ENCODE measurements around the gene PLXND1. TPM values are rescaled to one million over a fixed set of nuclear protein-coding genes. Genes with fewer than 3 reads are reported as not detected.
A peak's percentile ranks its signal among the peaks of the same experiment; 100 is the strongest.

Gene PLXND1
- total RNA-seq, 1 experiment from 2014 or later, result 63.2 TPM

GRCh38 chr3:129565902-129566301, 40.6 kb downstream of the PLXND1 start:
- no peak for DNase-seq (ENCODE audit: low read depth)

GRCh38 chr3:129564981-129565644, 41.4 kb downstream of the PLXND1 start:
- no peak for DNase-seq (ENCODE audit: low read depth)

GRCh38 chr3:129563850-129564535, 42.5 kb downstream of the PLXND1 start:
- peak; percentile 9 for DNase-seq (ENCODE audit: low read depth)

GRCh38 chr3:129563332-129563731, 43.1 kb downstream of the PLXND1 start:
- no peak for DNase-seq (ENCODE audit: low read depth)

- no peak for DNase-seq (ENCODE audit: low read depth)
Measured at GRCh38 chr3:129562803-129563202, 43.7 kb downstream of the PLXND1 start.

DNA sequence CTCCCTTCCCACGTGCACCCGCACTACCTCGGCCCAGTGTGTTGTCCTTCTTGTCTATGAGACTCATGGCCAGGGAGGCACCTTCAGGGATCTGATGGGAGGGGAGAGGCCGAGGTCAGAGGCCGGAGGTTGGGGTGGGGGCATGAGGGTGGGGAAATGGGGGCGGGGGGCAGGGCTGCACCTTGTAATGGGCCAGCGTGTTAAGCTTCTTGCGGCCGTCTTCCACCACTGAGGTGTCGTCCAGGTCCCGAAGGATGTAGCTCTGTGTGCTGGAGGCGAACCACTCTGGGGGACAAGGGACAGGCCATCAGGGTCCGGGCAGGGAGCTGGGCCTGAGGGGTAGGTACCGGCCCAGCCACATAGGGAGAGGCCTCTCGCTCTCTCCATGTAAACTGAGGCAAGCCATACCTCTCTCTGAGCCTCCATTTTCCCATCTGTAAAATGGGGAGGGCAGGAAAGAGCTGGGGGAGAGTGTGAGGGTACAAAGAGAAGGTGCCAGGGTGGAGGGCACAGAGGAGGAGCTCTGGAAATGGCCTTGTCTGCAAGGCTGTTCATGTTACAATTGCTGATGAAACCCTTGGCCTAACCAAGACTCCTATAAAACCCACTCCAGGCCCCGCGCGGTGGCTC, 44.7 kb downstream of the PLXND1 start:
- no peak for DNase-seq (ENCODE audit: low read depth)

DNA sequence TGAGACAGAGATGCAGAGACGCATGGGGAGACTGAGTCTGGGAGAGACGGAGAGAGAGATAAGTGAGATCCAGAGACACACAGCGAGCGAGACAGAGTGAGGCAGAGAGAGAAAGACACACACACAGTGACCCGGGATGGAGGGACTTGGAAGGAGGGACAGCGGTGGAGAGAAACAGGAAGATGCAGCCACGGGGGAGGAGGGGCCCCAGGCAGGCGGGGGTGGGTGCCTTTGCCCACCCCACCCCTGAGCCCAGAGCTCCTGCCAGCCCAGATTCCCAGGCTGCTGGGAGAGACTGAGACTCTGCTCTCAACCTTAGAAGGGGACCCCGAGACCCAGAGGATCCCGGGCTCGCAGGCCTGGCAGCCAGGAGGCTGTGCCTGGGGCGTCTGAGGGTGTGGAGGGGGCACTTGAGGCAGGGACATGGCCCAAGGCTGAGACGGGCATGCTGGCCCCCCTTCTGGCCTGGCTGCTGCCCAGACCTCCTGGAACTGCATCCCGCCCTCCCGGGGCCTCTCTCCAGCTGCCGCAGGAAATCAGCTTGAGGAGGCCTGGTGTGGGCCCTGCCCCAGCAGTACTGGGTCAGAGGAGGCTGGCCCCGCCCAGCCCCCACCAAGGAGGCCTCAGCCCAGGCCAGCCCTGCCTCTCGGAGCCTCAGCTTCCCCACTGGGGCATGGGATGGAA, 45.4 kb downstream of the PLXND1 start:
- DNase-seq (ENCODE audit: low read depth), result peak; percentile 93

DNA sequence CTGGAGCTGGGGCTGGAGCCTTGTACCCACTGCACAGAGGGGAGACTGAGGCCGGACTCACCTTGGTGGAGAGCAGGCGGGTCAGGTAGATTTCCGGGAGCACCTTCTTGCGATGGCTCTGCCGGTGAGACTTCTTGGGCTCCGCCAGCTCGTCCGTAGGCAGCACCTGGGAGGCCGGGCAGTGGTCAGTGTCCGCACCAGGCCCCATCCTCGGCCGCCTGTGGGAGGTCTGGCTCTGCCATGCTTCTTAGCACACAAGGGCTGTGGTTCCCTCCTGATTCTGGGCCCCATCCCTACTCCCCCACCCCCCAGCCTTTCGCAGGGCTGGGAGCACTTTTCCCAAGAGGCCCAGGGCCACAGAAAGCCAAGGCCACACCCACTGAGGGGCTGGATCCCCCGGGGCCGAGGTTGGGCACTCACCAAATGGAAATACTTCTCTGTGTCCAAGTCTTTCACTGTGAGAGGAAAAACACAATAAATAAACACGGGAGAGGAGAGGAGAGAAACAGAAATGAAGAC, 46.1 kb downstream of the PLXND1 start:
- peak; percentile 70 for DNase-seq (ENCODE audit: low read depth)

DNA sequence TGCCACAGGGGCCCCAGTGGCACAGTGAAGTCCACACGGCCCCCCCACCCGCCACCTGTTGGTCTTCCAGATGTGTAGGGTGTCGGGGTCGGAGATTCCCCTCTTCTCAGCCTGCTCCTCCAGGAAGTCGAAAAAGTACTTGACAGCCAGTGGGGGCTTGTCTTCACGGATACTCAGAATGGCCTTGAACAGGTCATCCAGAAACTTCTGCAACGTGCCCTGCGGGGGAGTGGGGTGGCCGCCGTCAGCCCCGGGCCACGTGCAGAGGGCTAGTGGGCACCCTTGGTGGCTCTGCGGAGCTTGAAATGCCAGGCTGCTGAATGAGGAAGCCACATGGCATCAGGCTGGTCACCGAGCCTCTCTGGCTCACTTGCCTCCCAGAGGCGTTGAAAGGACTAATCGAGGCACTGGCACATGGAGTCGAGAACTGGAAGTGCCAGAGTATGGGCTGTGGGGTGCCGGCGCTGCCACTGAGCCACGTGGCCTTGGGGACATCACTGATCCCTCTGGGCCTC, 46.9 kb downstream of the PLXND1 start:
- no peak for DNase-seq (ENCODE audit: low read depth)

DNA sequence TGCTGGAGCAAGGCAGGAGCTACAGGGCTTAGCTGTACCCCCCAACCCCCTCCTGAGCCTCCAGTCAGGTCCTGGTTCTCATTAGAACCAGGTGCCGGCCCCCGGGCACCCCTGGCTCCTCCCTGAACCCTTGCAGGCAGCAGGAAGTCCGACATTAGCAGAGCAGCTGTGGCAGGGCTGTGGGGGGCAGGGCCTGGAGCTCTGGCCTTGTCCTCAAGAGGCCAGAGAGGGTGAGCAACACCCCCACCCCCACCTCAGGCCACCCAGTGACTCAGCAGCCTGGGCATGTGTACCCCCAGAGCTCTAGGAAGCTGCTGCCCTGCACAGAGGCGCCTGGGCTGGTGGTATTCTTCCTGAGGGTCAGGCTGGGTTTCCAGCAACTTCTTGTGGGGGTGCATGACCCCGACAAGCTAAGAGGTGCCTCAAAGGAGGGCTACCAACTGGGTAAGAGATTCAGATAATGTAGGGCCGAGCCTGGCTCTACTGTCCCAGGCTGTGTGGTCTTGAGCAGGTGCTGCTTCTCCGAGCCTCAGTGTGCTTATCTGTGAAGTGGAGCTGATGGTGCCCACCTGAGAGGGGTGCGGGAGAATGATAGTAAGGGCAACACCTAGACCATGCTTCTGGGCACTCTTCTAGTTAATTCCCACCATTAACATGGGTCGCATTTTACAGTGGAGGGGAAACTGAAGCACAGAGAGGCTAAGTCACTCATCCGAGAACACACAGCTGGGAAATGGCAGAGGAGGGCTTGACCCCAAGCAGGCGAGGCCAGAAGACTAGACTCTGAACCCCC, 47.5 kb downstream of the PLXND1 start:
- peak; percentile 96 for DNase-seq (ENCODE audit: low read depth)

DNA sequence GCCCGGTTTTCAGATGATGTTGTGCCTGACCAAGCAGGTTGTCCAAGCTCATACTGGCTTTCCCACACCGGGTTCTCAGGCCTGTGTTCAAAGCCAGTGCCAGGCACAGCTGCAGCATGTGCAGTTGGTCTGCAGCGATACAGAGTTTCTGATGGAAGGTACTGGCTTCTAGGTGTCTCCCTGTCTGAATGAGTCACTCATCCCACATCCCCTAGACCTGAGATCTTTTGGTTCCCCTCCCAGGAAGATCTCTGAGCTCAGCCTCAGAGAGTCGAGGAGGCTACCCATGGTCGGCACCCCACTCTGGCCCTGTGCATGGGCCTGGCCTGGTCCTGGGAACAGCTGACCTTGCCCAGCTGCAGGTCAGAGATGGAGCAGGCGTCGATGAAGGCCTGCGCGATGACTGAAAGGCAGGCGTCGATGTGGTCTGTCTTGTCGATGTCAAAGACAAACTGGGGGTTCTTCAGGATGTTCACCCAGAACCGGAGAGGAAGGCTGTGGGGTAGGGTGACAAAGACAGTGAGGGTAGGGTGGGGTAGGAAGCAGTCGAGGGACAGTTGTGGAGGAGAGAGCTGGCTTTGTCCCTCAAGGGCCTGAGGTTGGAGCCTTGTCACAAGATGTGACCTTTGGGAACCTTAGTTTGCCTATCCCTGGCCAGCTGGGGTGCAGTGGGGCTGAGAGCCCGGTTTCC, 48.2 kb downstream of the PLXND1 start:
- DNase-seq (ENCODE audit: low read depth), result peak; percentile 41

- no peak for DNase-seq (ENCODE audit: low read depth)
Measured at GRCh38 chr3:129557548-129557894, 49.0 kb downstream of the PLXND1 start.

GRCh38 chr3:129556890-129557547, 49.5 kb downstream of the PLXND1 start:
- no peak for DNase-seq (ENCODE audit: low read depth)

DNA sequence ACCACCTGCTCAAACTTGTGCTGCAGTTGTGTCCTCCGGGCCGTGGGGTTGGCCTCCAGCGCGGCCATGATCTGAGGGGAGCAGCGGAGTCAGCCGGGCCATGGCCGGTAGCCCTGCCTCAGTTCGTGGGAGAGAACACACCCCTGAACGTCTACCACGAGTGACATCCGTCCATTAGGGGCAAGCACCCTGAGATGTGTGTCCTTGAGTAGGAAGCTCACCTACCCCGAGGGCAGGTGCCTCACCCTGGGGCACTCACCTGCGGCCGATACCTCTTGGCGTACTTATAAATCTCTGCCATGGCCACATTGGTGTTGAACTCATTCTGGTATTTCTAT, 50.1 kb downstream of the PLXND1 start:
- no peak for DNase-seq (ENCODE audit: low read depth)

DNA sequence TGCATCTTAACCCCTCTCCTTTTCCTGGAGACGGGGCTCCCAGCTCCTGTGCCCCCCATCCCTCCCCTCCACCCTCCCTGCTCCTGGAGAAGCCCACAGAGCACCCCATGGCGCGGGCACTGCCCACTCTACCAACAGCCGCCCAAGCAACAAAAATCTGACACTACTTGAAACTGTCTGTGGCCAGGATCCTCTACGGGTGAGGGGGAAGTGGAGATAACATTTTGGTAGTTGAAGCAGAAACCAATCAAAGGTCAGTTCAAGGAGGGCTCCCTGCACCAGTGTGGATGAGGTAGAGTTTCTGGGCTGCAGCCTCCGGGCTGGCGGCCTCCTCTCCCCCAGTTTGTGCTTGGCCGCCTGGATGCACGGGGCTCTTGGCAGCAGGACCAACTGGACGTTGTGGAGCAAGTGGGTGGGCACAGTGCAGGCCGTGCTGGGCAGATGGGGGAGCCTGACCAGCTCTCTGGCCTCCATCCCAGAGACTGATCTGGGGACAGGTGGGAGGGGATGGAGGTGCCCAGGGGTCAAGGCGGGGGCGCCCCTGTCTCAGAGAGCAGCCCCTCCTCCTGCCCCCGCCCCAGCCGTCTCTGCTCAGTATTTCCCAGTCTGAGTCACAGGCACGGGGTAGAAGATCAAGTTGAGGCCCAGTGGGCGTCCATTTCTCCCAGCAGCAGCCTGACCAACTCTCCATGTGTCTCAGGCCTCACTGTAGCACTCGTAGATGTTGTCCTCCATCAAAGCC, 50.7 kb downstream of the PLXND1 start:
- DNase-seq (ENCODE audit: low read depth), result peak; percentile 9

- DNase-seq (ENCODE audit: low read depth), result no peak
Measured at GRCh38 chr3:129555153-129555550, 51.3 kb downstream of the PLXND1 start.

- DNase-seq (ENCODE audit: low read depth), result peak; percentile 61
Measured at GRCh38 chr3:129554356-129555152, 51.9 kb downstream of the PLXND1 start.

- DNase-seq (ENCODE audit: low read depth), result no peak
Measured at GRCh38 chr3:129553719-129554118, 52.8 kb downstream of the PLXND1 start.

DNA sequence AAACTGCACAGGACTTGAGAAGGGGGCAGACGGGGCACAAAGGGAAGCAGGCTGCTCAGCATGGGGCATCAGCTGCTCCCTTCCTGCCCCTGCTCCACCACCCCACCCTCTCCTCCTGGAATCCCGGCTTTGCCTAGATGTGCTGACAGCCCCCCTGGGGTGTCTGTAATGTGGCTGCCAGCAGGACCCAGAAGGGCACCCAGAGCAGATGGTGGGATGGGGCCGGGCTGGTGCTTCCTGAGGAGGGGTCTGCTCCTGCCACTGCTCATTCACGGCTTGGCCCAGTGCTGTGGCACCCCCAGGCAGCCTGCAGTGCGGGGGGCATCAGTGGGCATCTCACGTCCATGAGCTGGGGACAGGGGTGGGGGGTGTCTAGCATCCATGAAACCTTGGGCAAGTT, 53.3 kb downstream of the PLXND1 start:
- DNase-seq (ENCODE audit: low read depth), result no peak
